Left colon (tissue), 2 donors: ENCODE results near the gene IGHMBP2. TPM values are rescaled to one million over a fixed set of nuclear protein-coding genes. Genes with fewer than 3 reads are reported as not detected.

Source experiments
- total RNA-seq, 2 donors: library from RNA; stranded (reverse); fragmentation: NEBNext Ultra II Directional; extraction: Animal tissue kit (Norgen Biotek cat#: 25700); gene quantifications; one replicate each; pipeline ENCODE4 v1.2.1, GENCODE V29; 2021
- donor health status: DM: no; HTN: no; CAD: no.
- donor health status: DM: yes; HTN: yes; CAD: no.

The IGHMBP2 gene
- total RNA-seq, 2 donors from 2014 or later, result 17.5 to 20.8 TPM

Other genes starting within 250 kb of the IGHMBP2 start
- gene GAL, start 219.3 kb upstream of the IGHMBP2 start, total RNA-seq, result 1 to 10 TPM; 1.1 to 1.5 TPM
- gene TESMIN, start 152.4 kb upstream of the IGHMBP2 start, total RNA-seq, result 10 to 100 TPM; 11.0 to 12.9 TPM
- gene CPT1A, start 62.0 kb upstream of the IGHMBP2 start, total RNA-seq, result 100 to 1,000 TPM; 149 to 261 TPM
- 10 to 100 TPM; 71.7 to 87.8 TPM for gene MRPL21, start 59 bp upstream of the IGHMBP2 start, total RNA-seq
- not detected for gene MRGPRD, start 77.1 kb downstream of the IGHMBP2 start, total RNA-seq
- gene MRGPRF, start 109.4 kb downstream of the IGHMBP2 start, total RNA-seq, result 10 to 100 TPM in 1 of 2 donors, 1 to 10 TPM in 1; 3.4 to 25.2 TPM
- gene TPCN2, start 145.0 kb downstream of the IGHMBP2 start, total RNA-seq, result 10 to 100 TPM; 17.1 to 17.6 TPM